Transverse colon (tissue), 4 donors: ENCODE measurements around the gene CFH. TPM values are rescaled to one million over a fixed set of nuclear protein-coding genes. Genes with fewer than 3 reads are reported as not detected.

ENCODE experiments used
- DNase-seq: peaks from one replicate; pipeline ENCODE4 v3.0.0-alpha.2; 2019
- H3K27ac ChIP-seq, 4 donors: fragments of 200-600 bp; sonication (generic); 2 replicates each; pipeline ENCODE4 v1.5.1; 2016 to 2018; ENCODE audit warnings: inconsistent platforms in 4 of 4
- H3K27me3 ChIP-seq: fragments of 200-600 bp; sonication (generic); 2 replicates; pipeline ENCODE4 v1.5.1; 2017; ENCODE audit warnings: inconsistent platforms
- H3K36me3 ChIP-seq, 4 donors: fragments of 200-600 bp; sonication (generic); 2 replicates each; pipeline ENCODE4 v1.5.1; 2017 to 2019; ENCODE audit warnings: inconsistent platforms in 4 of 4
- H3K4me1 ChIP-seq, 4 donors: fragments of 200-600 bp; sonication (generic); 2 replicates each; pipeline ENCODE4 v1.5.1; 2017 to 2020; ENCODE audit warnings: inconsistent platforms in 4 of 4
- H3K4me3 ChIP-seq, 4 donors: fragments of 200-600 bp; sonication (generic); 1 replicate in 1 of 4; 2 replicates in 3 of 4; pipeline versions ENCODE4 v1.5.1 to v1.6.1; 2017 to 2019; ENCODE audit warnings: inconsistent platforms in 4 of 4
- H3K9me3 ChIP-seq, 2 donors: fragments of 200-600 bp; sonication (generic); 2 replicates each; pipeline ENCODE4 v1.5.1; 2017 to 2019; ENCODE audit warnings: inconsistent platforms in 2 of 2
- CTCF ChIP-seq, 5 experiments: fragments of 200-600 bp in 3 of 5; fragments of 450-650 bp in 2 of 5; sonication (generic) in 3 of 5; IDR thresholded peaks; 1 replicate in 2 of 5; 2 replicates in 3 of 5; pipeline ENCODE4 v1.5.1; 2016 to 2017; ENCODE audit warnings: antibody characterized with exemption in 5 of 5, inconsistent platforms in 3 of 5, mild to moderate bottlenecking in 2 of 5, moderate library complexity in 1 of 5
- EP300 ChIP-seq: sonication (generic); formaldehyde crosslinking; IDR thresholded peaks from one replicate; pipeline ENCODE4 v1.6.1; 2017; ENCODE audit warnings: antibody characterized with exemption, low read depth
- POLR2A ChIP-seq: fragments of 450-650 bp; IDR thresholded peaks from one replicate; pipeline ENCODE4 v1.6.1; 2016; ENCODE audit warnings: antibody characterized with exemption, mild to moderate bottlenecking, moderate library complexity
- POLR2AphosphoS5 ChIP-seq, 3 donors: sonication (generic); formaldehyde crosslinking; IDR thresholded peaks; one replicate each; pipeline ENCODE4 v1.6.1; 2016; ENCODE audit warnings: antibody characterized with exemption in 3 of 3
- WGBS, 2 donors: methylation state at CpG; one replicate each; pipeline ENCODE4 v1.1.5; 2018; ENCODE audit warnings: low coverage in 1 of 2; 5-methylcytosine and 5-hydroxymethylcytosine counted together
- in situ Hi-C, 4 donors: fragments of 200-750 bp; cut with MboI; loops; one replicate each; pipeline versions ENCODE4 v1.15.0 to v1.15.1; 2017; ENCODE audit warnings: low sequenced_read_pairs in 3 of 4, low pct_ligation_motif_present in 1 of 4, low pct_unique_long_range_greater_than_20kb in 1 of 4
- intact Hi-C: fragments of 100-400 bp; cut with DNase I; formaldehyde crosslinking; loops from one replicate; pipeline ENCODE4 v1.15.1; 2023; ENCODE audit warnings: low total_unique reads
- total RNA-seq, 4 donors: library from RNA; depleted of rRNA; stranded (reverse); fragments of >200 nt; gene quantifications; one replicate each; pipeline ENCODE4 v1.1.0, GENCODE V29; 2016

Gene CFH
- total RNA-seq, 4 donors from 2014 or later = 5.2 to 92.3 (median 23.6) TPM

GRCh38 chr1:196650403-196650802 lies 1.4 kb upstream of the CFH start:
- intact Hi-C loops = no loop called here
- Histone ChIP-seq H3K27ac (no peak overlapping the region), H3K27me3 (no peaks in the 10 kb centered on the region), H3K36me3 (no peaks in the 10 kb centered on the region), H3K9me3 (no peaks in the 10 kb centered on the region), H3K4me3 (no peak overlapping the region), H3K4me1 (peaks cover 0 to 3% (median 0%) of the 10 kb centered on the region in 4 donors)
- no peak for TF ChIP-seq POLR2A
- TF ChIP-seq POLR2AphosphoS5 (IDR thresholded peaks at IDR 0.05) = no peak
- TF ChIP-seq EP300 = no peak
- TF ChIP-seq CTCF (IDR thresholded peaks at IDR 0.05) = no peak
- DNase-seq = no peak
- 20 to 87% methylated on average over 1 to 12 of the region's 12 CpGs for WGBS, 2 donors
- in situ Hi-C loops = loop anchor here in 2 of 4 donors (25.0 kb wide), 2 partner anchors 488 to 513 kb away; no protein-coding TSS in a partner anchor

GRCh38 chr1:196651079-196651478 lies 764 bp upstream of the CFH start:
- no peaks in the 10 kb centered on the region for H3K9me3 ChIP-seq
- WGBS, 2 donors = 71 to 75% methylated on average over 3 of the region's 3 CpGs
- intact Hi-C loops (no loop called here), in situ Hi-C loops (loop anchor here in 2 of 4 donors (25.0 kb wide), 2 partner anchors 489 to 514 kb away; no protein-coding TSS in a partner anchor)
- peak overlapping the region in 3 of 4 donors; percentile 42 to 48 (median 45) for H3K27ac ChIP-seq
- no peaks in the 10 kb centered on the region for H3K36me3 ChIP-seq
- no peaks in the 10 kb centered on the region for H3K27me3 ChIP-seq
- no peak overlapping the region for H3K4me3 ChIP-seq
- no peak for DNase-seq
- no peak for TF ChIP-seq EP300
- TF ChIP-seq CTCF (IDR thresholded peaks at IDR 0.05) = no peak
- TF ChIP-seq POLR2AphosphoS5 (IDR thresholded peaks at IDR 0.05) = no peak
- TF ChIP-seq POLR2A = no peak
- peaks cover 0 to 3% (median 0%) of the 10 kb centered on the region in 4 donors for H3K4me1 ChIP-seq

DNA sequence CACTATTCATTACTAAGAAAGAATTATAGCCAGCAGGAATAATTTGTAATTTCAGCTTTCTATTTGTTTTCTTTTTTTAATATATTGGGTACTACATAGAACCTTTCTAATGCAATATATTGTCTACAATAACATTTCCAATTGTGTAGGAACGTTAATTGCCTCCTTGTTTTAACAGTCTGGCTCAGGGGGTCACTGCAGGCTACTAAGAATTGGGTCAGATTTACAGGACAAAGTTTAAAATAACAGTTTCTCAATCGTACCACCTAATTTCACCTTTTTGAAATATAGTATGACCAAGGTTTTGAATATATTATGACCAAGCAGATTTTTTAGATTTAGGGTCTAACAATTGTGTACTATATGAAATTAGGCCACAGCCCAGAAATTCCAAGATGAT lies 2.4 kb downstream of the CFH start:
- WGBS, 2 donors = 35 to 44% methylated on average over 2 of the region's 2 CpGs
- in situ Hi-C loops = loop anchor here in 2 of 4 donors (25.0 kb wide), 2 partner anchors 492 to 517 kb away; no protein-coding TSS in a partner anchor

DNA sequence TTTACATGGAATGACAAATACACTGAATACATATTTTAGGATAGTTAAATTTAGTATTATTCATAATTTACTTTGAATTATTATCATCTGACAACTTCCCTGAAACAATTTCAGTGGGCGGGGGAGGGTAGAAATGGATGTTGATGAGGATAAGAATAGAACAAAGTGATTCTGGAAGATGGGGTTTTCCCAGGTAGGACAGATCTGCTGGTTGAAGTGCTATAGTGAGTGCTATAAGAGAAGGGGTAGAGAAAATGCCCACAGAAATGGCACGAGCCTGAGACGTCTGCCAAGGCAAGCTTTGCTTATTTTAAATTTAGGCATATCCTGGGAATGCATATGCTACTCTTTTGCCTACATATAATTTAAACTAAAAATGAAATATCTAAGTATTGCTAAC lies 3.2 kb downstream of the CFH start:
- in situ Hi-C loops = loop anchor here in 2 of 4 donors (25.0 kb wide), 2 partner anchors 493 to 518 kb away; no protein-coding TSS in a partner anchor

More for the DNA sequence above, 2.4 kb downstream of the CFH start:
- H3K4me1 ChIP-seq = peaks cover 0 to 3% (median 0%) of the 10 kb centered on the region in 4 donors
- DNase-seq = no peak
- H3K27ac ChIP-seq = peak overlapping the region in 2 of 4 donors; percentile 4 to 14
- intact Hi-C loops = no loop called here
- H3K4me3 ChIP-seq = no peak overlapping the region
- H3K9me3 ChIP-seq = no peaks in the 10 kb centered on the region
- no peaks in the 10 kb centered on the region for H3K27me3 ChIP-seq
- TF ChIP-seq CTCF (IDR thresholded peaks at IDR 0.05) = no peak
- no peak for TF ChIP-seq EP300
- TF ChIP-seq POLR2AphosphoS5 (IDR thresholded peaks at IDR 0.05) = no peak
- TF ChIP-seq POLR2A = no peak
- H3K36me3 ChIP-seq = no peaks in the 10 kb centered on the region

More for the DNA sequence above, 3.2 kb downstream of the CFH start:
- intact Hi-C loops = no loop called here
- H3K27me3 ChIP-seq = no peaks in the 10 kb centered on the region
- DNase-seq = no peak
- H3K36me3 ChIP-seq = no peaks in the 10 kb centered on the region
- H3K4me3 ChIP-seq = no peak overlapping the region
- no peaks in the 10 kb centered on the region for H3K9me3 ChIP-seq
- H3K4me1 ChIP-seq = peaks cover 0 to 3% (median 0%) of the 10 kb centered on the region in 4 donors
- TF ChIP-seq POLR2AphosphoS5 (IDR thresholded peaks at IDR 0.05) = no peak
- no peak for TF ChIP-seq POLR2A
- no peak for TF ChIP-seq CTCF (IDR thresholded peaks at IDR 0.05)
- no peak for TF ChIP-seq EP300
- H3K27ac ChIP-seq = no peak overlapping the region
- 64 to 75% methylated on average over 3 of the region's 3 CpGs for WGBS, 2 donors
